ENCODE measurements around the gene USP43.

GRCh38 chr17:9612006-9612405, 33.3 kb upstream of the USP43 start:
- no peak for TF ChIP-seq POLR2A (IDR thresholded peaks at IDR 0.05)
- TF ChIP-seq EP300 (IDR thresholded peaks at IDR 0.05): no peak
- no peak for TF ChIP-seq CTCF (IDR thresholded peaks at IDR 0.05)
